Activated naive CD4-positive, alpha-beta T cell (primary cell): ENCODE data around the gene IL22RA2.

Source experiments
- DNase-seq, 4 experiments: peaks; one replicate each; lab custom pipeline; 2025; lab: John Stamatoyannopoulos, UW

IL22RA2 gene

DNA sequence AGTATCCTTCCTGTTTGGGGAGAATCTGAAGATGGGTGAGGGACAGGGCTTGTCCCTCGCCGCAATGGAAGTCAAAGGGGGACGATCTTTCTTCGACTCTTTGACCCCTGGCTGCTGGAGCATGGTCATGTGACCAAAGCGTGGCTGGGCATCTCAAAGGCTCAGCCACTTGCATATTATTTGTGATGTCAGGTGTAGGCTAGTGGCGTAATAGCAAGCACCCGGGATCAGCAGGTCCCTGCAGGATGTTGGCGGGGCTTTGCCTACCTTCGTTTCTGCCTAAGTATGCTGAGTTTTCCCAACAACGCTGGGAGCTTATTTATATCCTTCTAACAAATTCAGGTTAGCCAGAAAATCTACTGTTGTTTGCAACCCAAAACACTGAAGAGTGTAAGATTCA, 78.4 kb downstream of the IL22RA2 start:
- DNase-seq, result no peak

DNA sequence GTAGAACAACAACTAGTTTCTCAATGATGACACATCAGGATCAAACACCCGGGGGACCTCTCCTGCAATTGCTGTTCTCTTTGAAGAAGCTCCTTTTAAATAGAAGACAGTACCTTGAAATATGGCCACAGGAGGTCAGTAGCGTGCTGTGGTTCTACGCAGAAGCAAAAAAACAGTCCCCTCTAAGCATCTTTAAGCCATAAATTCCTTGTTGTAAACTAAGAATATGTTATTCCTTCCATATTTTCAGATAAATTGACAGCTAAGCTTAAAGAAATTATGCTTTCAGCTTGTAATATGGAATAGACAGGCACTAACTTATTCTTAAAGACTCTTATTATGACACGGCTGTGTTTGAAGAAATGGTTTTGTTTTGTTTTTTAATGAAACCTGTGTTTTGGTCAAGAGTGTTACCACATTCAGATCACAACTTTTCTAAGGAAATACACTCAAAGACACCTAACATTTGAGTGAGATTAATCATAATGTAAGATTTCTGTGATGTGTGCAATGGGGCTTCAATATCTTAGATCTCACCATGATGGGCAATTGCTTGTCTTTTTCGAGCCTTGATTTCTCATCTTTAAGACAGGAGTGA, 78.9 kb downstream of the IL22RA2 start:
- DNase-seq, result peak in 2 of 4 experiments; percentile 9 to 16
